Ovary (tissue), 3 donors: ENCODE measurements around the gene ATP8B4.

Experiments used
- EP300 ChIP-seq: sonication (generic); formaldehyde crosslinking; IDR thresholded peaks from one replicate; pipeline ENCODE4 v1.6.1; 2017; ENCODE audit warnings: antibody characterized with exemption
- POLR2A ChIP-seq: fragments of 450-650 bp; IDR thresholded peaks from one replicate; pipeline ENCODE4 v1.6.1; 2017; ENCODE audit warnings: antibody characterized with exemption, mild to moderate bottlenecking, moderate library complexity
- TF ChIP-seq, protein P1 (sequence below), 3 donors: fragments of 450-650 bp in 2 of 3; fragments of 200-600 bp in 1 of 3; IDR thresholded peaks; one replicate each; pipeline versions ENCODE4 v1.5.1 to v1.8.0; 2016 to 2022; ENCODE audit warnings: antibody characterized with exemption in 3 of 3, mild to moderate bottlenecking in 1 of 3
- donor health status: DM: no; HTN: no; CAD: no.

DNA sequence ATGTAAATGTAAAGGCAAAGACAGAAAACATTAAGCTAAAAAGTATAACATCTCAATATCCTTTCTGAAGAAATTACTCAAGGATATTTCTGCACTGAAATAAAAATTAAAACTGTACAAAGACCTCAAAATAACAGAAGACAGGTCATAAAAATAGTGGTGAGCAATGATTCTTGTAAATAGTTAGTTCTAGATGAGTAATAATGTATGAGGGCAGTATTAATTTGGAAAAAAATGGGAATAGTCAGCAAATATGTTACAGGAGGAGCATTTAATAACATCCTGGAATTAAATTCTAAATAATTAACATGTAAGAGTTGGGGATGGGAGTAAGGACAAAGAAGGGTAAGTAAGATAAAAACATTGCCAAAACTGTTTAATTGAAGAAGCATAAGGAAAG, 250.7 kb downstream of the ATP8B4 start:
- TF ChIP-seq POLR2A (no peak), EP300 (no peak)
- TF ChIP-seq, protein P1, sequence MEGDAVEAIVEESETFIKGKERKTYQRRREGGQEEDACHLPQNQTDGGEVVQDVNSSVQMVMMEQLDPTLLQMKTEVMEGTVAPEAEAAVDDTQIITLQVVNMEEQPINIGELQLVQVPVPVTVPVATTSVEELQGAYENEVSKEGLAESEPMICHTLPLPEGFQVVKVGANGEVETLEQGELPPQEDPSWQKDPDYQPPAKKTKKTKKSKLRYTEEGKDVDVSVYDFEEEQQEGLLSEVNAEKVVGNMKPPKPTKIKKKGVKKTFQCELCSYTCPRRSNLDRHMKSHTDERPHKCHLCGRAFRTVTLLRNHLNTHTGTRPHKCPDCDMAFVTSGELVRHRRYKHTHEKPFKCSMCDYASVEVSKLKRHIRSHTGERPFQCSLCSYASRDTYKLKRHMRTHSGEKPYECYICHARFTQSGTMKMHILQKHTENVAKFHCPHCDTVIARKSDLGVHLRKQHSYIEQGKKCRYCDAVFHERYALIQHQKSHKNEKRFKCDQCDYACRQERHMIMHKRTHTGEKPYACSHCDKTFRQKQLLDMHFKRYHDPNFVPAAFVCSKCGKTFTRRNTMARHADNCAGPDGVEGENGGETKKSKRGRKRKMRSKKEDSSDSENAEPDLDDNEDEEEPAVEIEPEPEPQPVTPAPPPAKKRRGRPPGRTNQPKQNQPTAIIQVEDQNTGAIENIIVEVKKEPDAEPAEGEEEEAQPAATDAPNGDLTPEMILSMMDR (IDR thresholded peaks at IDR 0.05), result no peak
